H1 (cell line): ENCODE data around the gene CD47. TPM values are rescaled to one million over a fixed set of nuclear protein-coding genes. Genes with fewer than 3 reads are reported as not detected.

ENCODE experiments used
- PHF8 ChIP-seq: fragments of 200-600 bp; sonication (generic); conservative IDR thresholded peaks from 2 replicates; pipeline ENCODE4 v1.7.1; 2012; ENCODE audit warnings: low read depth, mild to moderate bottlenecking, inconsistent platforms, low read length, moderate library complexity
- POLR2AphosphoS5 ChIP-seq: IDR thresholded peaks from 2 replicates; pipeline ENCODE4 v1.6.1; 2011; ENCODE audit warnings: low read depth, low read length
- polyA plus RNA-seq, 7 experiments: library from polyadenylated mRNA; depleted of rRNA in 3 of 7; stranded (reverse) in 5 of 7; unstranded in 2 of 7; fragments of >200 nt in 5 of 7; fragments of 200-250 nt in 2 of 7; gene quantifications; 1 replicate in 5 of 7; 2 replicates in 1 of 7; 4 replicates in 1 of 7; pipeline versions ENCODE4 v1.2.1 to v1.2.3, GENCODE V29; 2011 to 2013; ENCODE audit warnings: missing spikeins in 2 of 7, mixed read lengths in 2 of 7
- total RNA-seq: library from RNA; stranded (reverse); fragmentation: NEBNext Ultra II Directional; extraction: Animal tissue kit (Norgen Biotek cat#: 25700); gene quantifications from 2 replicates; pipeline ENCODE4 v1.2.1, GENCODE V29; 2021
- TF ChIP-seq, protein P1 (sequence below): fragments of 300-600 bp; sonication (generic); IDR thresholded peaks from 2 replicates; pipeline ENCODE4 v1.7.1; 2012; ENCODE audit warnings: low read length, moderate library complexity, mild to moderate bottlenecking, inconsistent platforms; ENCODE audit not compliant: insufficient replicate concordance

CD47 gene
- total and polyA plus RNA-seq, 2 of the 8 experiments (the other 6 are each of a cell fraction or from before 2014, with no cell fraction given) = 14.4 to 19.3 TPM

DNA sequence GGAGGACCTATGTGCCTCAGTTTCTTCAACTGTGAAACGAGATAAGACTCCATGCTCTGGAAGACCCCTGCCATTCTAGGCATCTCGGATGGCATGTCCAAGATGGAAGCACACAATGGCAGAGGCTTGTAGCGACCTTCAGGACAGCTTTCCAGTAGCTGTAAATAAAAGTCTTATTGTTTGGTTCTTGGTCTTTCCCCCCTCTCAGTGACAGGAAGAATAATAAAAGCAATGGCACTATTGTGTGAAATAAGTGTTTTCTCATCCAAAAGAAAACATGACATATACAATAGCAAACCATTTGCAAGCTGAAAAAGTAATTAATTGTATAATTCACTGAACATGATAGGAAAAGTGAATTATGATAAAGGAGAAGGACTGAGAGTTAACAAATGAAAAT lies 32.5 kb upstream of the CD47 start (continued):
- TF ChIP-seq, protein P1, sequence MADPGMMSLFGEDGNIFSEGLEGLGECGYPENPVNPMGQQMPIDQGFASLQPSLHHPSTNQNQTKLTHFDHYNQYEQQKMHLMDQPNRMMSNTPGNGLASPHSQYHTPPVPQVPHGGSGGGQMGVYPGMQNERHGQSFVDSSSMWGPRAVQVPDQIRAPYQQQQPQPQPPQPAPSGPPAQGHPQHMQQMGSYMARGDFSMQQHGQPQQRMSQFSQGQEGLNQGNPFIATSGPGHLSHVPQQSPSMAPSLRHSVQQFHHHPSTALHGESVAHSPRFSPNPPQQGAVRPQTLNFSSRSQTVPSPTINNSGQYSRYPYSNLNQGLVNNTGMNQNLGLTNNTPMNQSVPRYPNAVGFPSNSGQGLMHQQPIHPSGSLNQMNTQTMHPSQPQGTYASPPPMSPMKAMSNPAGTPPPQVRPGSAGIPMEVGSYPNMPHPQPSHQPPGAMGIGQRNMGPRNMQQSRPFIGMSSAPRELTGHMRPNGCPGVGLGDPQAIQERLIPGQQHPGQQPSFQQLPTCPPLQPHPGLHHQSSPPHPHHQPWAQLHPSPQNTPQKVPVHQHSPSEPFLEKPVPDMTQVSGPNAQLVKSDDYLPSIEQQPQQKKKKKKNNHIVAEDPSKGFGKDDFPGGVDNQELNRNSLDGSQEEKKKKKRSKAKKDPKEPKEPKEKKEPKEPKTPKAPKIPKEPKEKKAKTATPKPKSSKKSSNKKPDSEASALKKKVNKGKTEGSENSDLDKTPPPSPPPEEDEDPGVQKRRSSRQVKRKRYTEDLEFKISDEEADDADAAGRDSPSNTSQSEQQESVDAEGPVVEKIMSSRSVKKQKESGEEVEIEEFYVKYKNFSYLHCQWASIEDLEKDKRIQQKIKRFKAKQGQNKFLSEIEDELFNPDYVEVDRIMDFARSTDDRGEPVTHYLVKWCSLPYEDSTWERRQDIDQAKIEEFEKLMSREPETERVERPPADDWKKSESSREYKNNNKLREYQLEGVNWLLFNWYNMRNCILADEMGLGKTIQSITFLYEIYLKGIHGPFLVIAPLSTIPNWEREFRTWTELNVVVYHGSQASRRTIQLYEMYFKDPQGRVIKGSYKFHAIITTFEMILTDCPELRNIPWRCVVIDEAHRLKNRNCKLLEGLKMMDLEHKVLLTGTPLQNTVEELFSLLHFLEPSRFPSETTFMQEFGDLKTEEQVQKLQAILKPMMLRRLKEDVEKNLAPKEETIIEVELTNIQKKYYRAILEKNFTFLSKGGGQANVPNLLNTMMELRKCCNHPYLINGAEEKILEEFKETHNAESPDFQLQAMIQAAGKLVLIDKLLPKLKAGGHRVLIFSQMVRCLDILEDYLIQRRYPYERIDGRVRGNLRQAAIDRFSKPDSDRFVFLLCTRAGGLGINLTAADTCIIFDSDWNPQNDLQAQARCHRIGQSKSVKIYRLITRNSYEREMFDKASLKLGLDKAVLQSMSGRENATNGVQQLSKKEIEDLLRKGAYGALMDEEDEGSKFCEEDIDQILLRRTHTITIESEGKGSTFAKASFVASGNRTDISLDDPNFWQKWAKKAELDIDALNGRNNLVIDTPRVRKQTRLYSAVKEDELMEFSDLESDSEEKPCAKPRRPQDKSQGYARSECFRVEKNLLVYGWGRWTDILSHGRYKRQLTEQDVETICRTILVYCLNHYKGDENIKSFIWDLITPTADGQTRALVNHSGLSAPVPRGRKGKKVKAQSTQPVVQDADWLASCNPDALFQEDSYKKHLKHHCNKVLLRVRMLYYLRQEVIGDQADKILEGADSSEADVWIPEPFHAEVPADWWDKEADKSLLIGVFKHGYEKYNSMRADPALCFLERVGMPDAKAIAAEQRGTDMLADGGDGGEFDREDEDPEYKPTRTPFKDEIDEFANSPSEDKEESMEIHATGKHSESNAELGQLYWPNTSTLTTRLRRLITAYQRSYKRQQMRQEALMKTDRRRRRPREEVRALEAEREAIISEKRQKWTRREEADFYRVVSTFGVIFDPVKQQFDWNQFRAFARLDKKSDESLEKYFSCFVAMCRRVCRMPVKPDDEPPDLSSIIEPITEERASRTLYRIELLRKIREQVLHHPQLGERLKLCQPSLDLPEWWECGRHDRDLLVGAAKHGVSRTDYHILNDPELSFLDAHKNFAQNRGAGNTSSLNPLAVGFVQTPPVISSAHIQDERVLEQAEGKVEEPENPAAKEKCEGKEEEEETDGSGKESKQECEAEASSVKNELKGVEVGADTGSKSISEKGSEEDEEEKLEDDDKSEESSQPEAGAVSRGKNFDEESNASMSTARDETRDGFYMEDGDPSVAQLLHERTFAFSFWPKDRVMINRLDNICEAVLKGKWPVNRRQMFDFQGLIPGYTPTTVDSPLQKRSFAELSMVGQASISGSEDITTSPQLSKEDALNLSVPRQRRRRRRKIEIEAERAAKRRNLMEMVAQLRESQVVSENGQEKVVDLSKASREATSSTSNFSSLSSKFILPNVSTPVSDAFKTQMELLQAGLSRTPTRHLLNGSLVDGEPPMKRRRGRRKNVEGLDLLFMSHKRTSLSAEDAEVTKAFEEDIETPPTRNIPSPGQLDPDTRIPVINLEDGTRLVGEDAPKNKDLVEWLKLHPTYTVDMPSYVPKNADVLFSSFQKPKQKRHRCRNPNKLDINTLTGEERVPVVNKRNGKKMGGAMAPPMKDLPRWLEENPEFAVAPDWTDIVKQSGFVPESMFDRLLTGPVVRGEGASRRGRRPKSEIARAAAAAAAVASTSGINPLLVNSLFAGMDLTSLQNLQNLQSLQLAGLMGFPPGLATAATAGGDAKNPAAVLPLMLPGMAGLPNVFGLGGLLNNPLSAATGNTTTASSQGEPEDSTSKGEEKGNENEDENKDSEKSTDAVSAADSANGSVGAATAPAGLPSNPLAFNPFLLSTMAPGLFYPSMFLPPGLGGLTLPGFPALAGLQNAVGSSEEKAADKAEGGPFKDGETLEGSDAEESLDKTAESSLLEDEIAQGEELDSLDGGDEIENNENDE = no peak
- no peak for TF ChIP-seq PHF8
- TF ChIP-seq POLR2AphosphoS5 = no peak
